Measurements from ENCODE around the gene CDH7. TPM values are rescaled to one million over a fixed set of nuclear protein-coding genes. Genes with fewer than 3 reads are reported as not detected.

The CDH7 gene
- total and polyA plus RNA-seq, 7 experiments from 2014 or later: not detected

GRCh38 chr18:65897292-65897691 is 146.5 kb downstream of the CDH7 start:
- POLR2A ChIA-PET: no interaction called here
- H3K27me3 ChIP-seq (ENCODE audit: control insufficient read depth in 2 of 2, insufficient read depth in 2 of 2, low read length in 2 of 2): no peaks in the 10 kb centered on the region
- no peaks in the 10 kb centered on the region for H3K4me1 ChIP-seq (ENCODE audit: control insufficient read depth in 2 of 2, insufficient read depth in 2 of 2, low read length in 2 of 2)
- intact Hi-C loops (cut with micrococcal nuclease): no loop called here
- Mint-ChIP-seq H3K4me3 (no peak overlapping the region), H3K4me1 (no peaks in the 10 kb centered on the region), H3K9me3 (peaks cover 0 to 10% (median 4%) of the 10 kb centered on the region in 11 donors), H3K36me3 (no peaks in the 10 kb centered on the region), H3K27me3 (no peaks in the 10 kb centered on the region), H3K27ac (no peak overlapping the region)
- H3K4me3 ChIP-seq (ENCODE audit: low read length): no peak overlapping the region
- CTCF ChIA-PET: no interaction called here
- no peaks in the 10 kb centered on the region for H3K9me3 ChIP-seq (ENCODE audit: control insufficient read depth in 2 of 3, low read length in 3 of 3)
- ATAC-seq (no peak), DNase-seq (no peak)
- no peak overlapping the region for H3K27ac ChIP-seq (ENCODE audit: low read depth, low read length)
- H3K36me3 ChIP-seq (ENCODE audit: control insufficient read depth in 2 of 3, insufficient read depth in 3 of 3, low read length in 3 of 3): no peaks in the 10 kb centered on the region

GRCh38 chr18:65901522-65901921 is 150.7 kb downstream of the CDH7 start:
- DNase-seq (no peak), ATAC-seq (no peak)
- Mint-ChIP-seq H3K4me1 (no peaks in the 10 kb centered on the region), H3K27ac (no peak overlapping the region), H3K9me3 (peaks cover 0 to 8% (median 2%) of the 10 kb centered on the region in 11 donors), H3K36me3 (no peaks in the 10 kb centered on the region), H3K27me3 (no peaks in the 10 kb centered on the region), H3K4me3 (no peak overlapping the region)
- H3K9me3 ChIP-seq (ENCODE audit: control insufficient read depth in 2 of 3, low read length in 3 of 3): no peaks in the 10 kb centered on the region
- no peak overlapping the region for H3K4me3 ChIP-seq (ENCODE audit: low read length)
- intact Hi-C loops (cut with micrococcal nuclease): no loop called here
- no peaks in the 10 kb centered on the region for H3K4me1 ChIP-seq (ENCODE audit: control insufficient read depth in 2 of 2, insufficient read depth in 2 of 2, low read length in 2 of 2)
- CTCF ChIA-PET: no interaction called here
- POLR2A ChIA-PET: no interaction called here
- no peaks in the 10 kb centered on the region for H3K36me3 ChIP-seq (ENCODE audit: control insufficient read depth in 2 of 3, insufficient read depth in 3 of 3, low read length in 3 of 3)
- no peak overlapping the region for H3K27ac ChIP-seq (ENCODE audit: low read depth, low read length)
- H3K27me3 ChIP-seq (ENCODE audit: control insufficient read depth in 2 of 2, insufficient read depth in 2 of 2, low read length in 2 of 2): no peaks in the 10 kb centered on the region

- ChIA-PET CTCF (no interaction called here), POLR2A (no interaction called here)
- Histone ChIP-seq H3K27ac (ENCODE audit: low read depth, low read length) (no peak overlapping the region), H3K36me3 (ENCODE audit: control insufficient read depth in 2 of 3, insufficient read depth in 3 of 3, low read length in 3 of 3) (no peaks in the 10 kb centered on the region), H3K4me3 (ENCODE audit: low read length) (no peak overlapping the region), H3K27me3 (ENCODE audit: control insufficient read depth in 2 of 2, insufficient read depth in 2 of 2, low read length in 2 of 2) (no peaks in the 10 kb centered on the region), H3K9me3 (ENCODE audit: control insufficient read depth in 2 of 3, low read length in 3 of 3) (no peaks in the 10 kb centered on the region), H3K4me1 (ENCODE audit: control insufficient read depth in 2 of 2, insufficient read depth in 2 of 2, low read length in 2 of 2) (no peaks in the 10 kb centered on the region)
- Mint-ChIP-seq H3K9me3 (peaks cover 0 to 8% (median 2%) of the 10 kb centered on the region in 11 donors), H3K4me3 (no peak overlapping the region), H3K4me1 (no peaks in the 10 kb centered on the region), H3K36me3 (no peaks in the 10 kb centered on the region), H3K27me3 (no peaks in the 10 kb centered on the region), H3K27ac (no peak overlapping the region)
- no peak for ATAC-seq
- no peak for DNase-seq
- intact Hi-C loops (cut with micrococcal nuclease): no loop called here
Measured at GRCh38 chr18:65906621-65907034, 155.8 kb downstream of the CDH7 start.

- Histone ChIP-seq H3K9me3 (ENCODE audit: control insufficient read depth in 2 of 3, low read length in 3 of 3) (no peaks in the 10 kb centered on the region), H3K4me1 (ENCODE audit: control insufficient read depth in 2 of 2, insufficient read depth in 2 of 2, low read length in 2 of 2) (no peaks in the 10 kb centered on the region), H3K27me3 (ENCODE audit: control insufficient read depth in 2 of 2, insufficient read depth in 2 of 2, low read length in 2 of 2) (no peaks in the 10 kb centered on the region), H3K36me3 (ENCODE audit: control insufficient read depth in 2 of 3, insufficient read depth in 3 of 3, low read length in 3 of 3) (no peaks in the 10 kb centered on the region), H3K4me3 (ENCODE audit: low read length) (no peak overlapping the region), H3K27ac (ENCODE audit: low read depth, low read length) (no peak overlapping the region)
- POLR2A ChIA-PET: no interaction called here
- DNase-seq (no peak), ATAC-seq (no peak)
- no peak overlapping the region for H3K4me3 Mint-ChIP-seq
- peaks cover 0 to 8% (median under 1%) of the 10 kb centered on the region in 11 donors for H3K9me3 Mint-ChIP-seq
- H3K27me3 Mint-ChIP-seq: no peaks in the 10 kb centered on the region
- H3K36me3 Mint-ChIP-seq: no peaks in the 10 kb centered on the region
- H3K4me1 Mint-ChIP-seq: no peaks in the 10 kb centered on the region
- H3K27ac Mint-ChIP-seq: no peak overlapping the region
- intact Hi-C loops (cut with micrococcal nuclease): no loop called here
- CTCF ChIA-PET: no interaction called here
Measured at GRCh38 chr18:65907281-65907680, 156.5 kb downstream of the CDH7 start.

GRCh38 chr18:65919018-65919417 is 168.2 kb downstream of the CDH7 start:
- Mint-ChIP-seq H3K27me3 (no peaks in the 10 kb centered on the region), H3K27ac (no peak overlapping the region), H3K9me3 (peaks cover 0 to 8% (median 0%) of the 10 kb centered on the region in 11 donors), H3K4me1 (no peaks in the 10 kb centered on the region), H3K36me3 (no peaks in the 10 kb centered on the region), H3K4me3 (no peak overlapping the region)
- Histone ChIP-seq H3K4me1 (ENCODE audit: control insufficient read depth in 2 of 2, insufficient read depth in 2 of 2, low read length in 2 of 2) (no peaks in the 10 kb centered on the region), H3K36me3 (ENCODE audit: control insufficient read depth in 2 of 3, insufficient read depth in 3 of 3, low read length in 3 of 3) (no peaks in the 10 kb centered on the region), H3K27me3 (ENCODE audit: control insufficient read depth in 2 of 2, insufficient read depth in 2 of 2, low read length in 2 of 2) (no peaks in the 10 kb centered on the region), H3K9me3 (ENCODE audit: control insufficient read depth in 2 of 3, low read length in 3 of 3) (peaks cover 0 to 3% (median 0%) of the 10 kb centered on the region in 3 experiments), H3K4me3 (ENCODE audit: low read length) (no peak overlapping the region), H3K27ac (ENCODE audit: low read depth, low read length) (no peak overlapping the region)
- ChIA-PET POLR2A (no interaction called here), CTCF (no interaction called here)
- intact Hi-C loops (cut with micrococcal nuclease): no loop called here
- no peak for DNase-seq
- no peak for ATAC-seq

- Mint-ChIP-seq H3K27ac (no peak overlapping the region), H3K4me1 (no peaks in the 10 kb centered on the region), H3K27me3 (no peaks in the 10 kb centered on the region), H3K9me3 (peaks cover 0 to 8% (median 0%) of the 10 kb centered on the region in 11 donors), H3K4me3 (no peak overlapping the region), H3K36me3 (no peaks in the 10 kb centered on the region)
- intact Hi-C loops (cut with micrococcal nuclease): no loop called here
- ChIA-PET POLR2A (no interaction called here), CTCF (no interaction called here)
- ATAC-seq: no peak
- H3K4me1 ChIP-seq (ENCODE audit: control insufficient read depth in 2 of 2, insufficient read depth in 2 of 2, low read length in 2 of 2): no peaks in the 10 kb centered on the region
- no peaks in the 10 kb centered on the region for H3K36me3 ChIP-seq (ENCODE audit: control insufficient read depth in 2 of 3, insufficient read depth in 3 of 3, low read length in 3 of 3)
- H3K27me3 ChIP-seq (ENCODE audit: control insufficient read depth in 2 of 2, insufficient read depth in 2 of 2, low read length in 2 of 2): no peaks in the 10 kb centered on the region
- no peak overlapping the region for H3K27ac ChIP-seq (ENCODE audit: low read depth, low read length)
- H3K9me3 ChIP-seq (ENCODE audit: control insufficient read depth in 2 of 3, low read length in 3 of 3): peaks cover 0 to 3% (median 0%) of the 10 kb centered on the region in 3 experiments
- no peak for DNase-seq
- H3K4me3 ChIP-seq (ENCODE audit: low read length): no peak overlapping the region
Measured at GRCh38 chr18:65919663-65920062, 168.9 kb downstream of the CDH7 start.

GRCh38 chr18:65922103-65922502 is 171.3 kb downstream of the CDH7 start:
- no peaks in the 10 kb centered on the region for H3K27me3 ChIP-seq (ENCODE audit: control insufficient read depth in 2 of 2, insufficient read depth in 2 of 2, low read length in 2 of 2)
- no peak overlapping the region for H3K27ac ChIP-seq (ENCODE audit: low read depth, low read length)
- H3K4me3 ChIP-seq (ENCODE audit: low read length): no peak overlapping the region
- POLR2A ChIA-PET: no interaction called here
- DNase-seq: no peak
- Mint-ChIP-seq H3K4me3 (no peak overlapping the region), H3K9me3 (peaks cover 0 to 8% (median 0%) of the 10 kb centered on the region in 11 donors), H3K36me3 (no peaks in the 10 kb centered on the region), H3K27ac (no peak overlapping the region), H3K4me1 (no peaks in the 10 kb centered on the region), H3K27me3 (no peaks in the 10 kb centered on the region)
- intact Hi-C loops (cut with micrococcal nuclease): no loop called here
- H3K36me3 ChIP-seq (ENCODE audit: control insufficient read depth in 2 of 3, insufficient read depth in 3 of 3, low read length in 3 of 3): no peaks in the 10 kb centered on the region
- ATAC-seq: no peak
- no peaks in the 10 kb centered on the region for H3K4me1 ChIP-seq (ENCODE audit: control insufficient read depth in 2 of 2, insufficient read depth in 2 of 2, low read length in 2 of 2)
- peaks cover 0 to 3% (median 0%) of the 10 kb centered on the region in 3 experiments for H3K9me3 ChIP-seq (ENCODE audit: control insufficient read depth in 2 of 3, low read length in 3 of 3)
- CTCF ChIA-PET: no interaction called here

Measured in naive thymus-derived CD4-positive, alpha-beta T cell (primary cell).